Measurements from ENCODE around the gene ANKRD11.
A peak's percentile ranks its signal among the peaks of the same experiment; 100 is the strongest.

ANKRD11 gene

GRCh38 chr16:89506113-89506504 lies 15.7 kb upstream of the ANKRD11 start:
- DNase-seq = no peak

GRCh38 chr16:89505204-89506112 lies 15.1 kb upstream of the ANKRD11 start:
- DNase-seq = peak; percentile 73

GRCh38 chr16:89504091-89504490 lies 13.7 kb upstream of the ANKRD11 start:
- DNase-seq = no peak

DNA sequence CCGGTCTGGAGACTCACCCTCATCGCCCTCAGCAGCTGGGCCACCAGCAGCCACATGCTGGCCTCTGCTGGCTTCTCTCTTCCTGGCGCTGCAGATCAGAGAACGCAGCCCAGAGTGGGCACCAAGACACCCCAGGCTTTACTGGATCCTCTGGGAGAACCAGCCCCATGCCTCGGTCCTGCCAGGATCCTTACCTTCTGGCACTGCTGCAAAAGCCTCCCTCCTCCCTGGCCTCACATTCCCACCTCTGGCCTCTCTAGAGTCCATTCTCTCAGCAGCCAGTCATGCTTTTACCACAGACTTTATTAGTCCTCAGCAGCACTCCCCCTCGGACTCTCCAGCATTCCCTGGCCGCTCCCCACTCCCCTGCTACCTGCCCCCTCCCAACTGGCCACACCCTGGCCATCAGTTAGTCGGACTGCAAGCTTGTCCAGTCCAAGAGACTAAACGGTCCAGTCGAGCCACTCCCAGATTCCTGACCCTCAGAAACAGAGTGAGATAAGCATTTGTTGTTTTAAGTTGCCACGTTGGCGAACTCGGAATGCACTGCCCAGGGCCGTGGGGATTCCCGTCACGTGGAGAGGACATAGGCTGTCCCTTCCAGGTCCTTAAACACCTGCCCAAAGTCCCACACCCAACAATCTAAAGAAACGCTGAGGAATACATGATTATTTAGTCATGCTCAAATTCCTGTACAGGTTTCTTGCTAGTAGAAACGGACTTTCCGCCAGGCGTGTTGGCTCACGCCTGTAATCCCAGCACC lies 11.9 kb upstream of the ANKRD11 start:
- no peak for DNase-seq

GRCh38 chr16:89499767-89500166 lies 9.4 kb upstream of the ANKRD11 start:
- no peak for DNase-seq

GRCh38 chr16:89498839-89499238 lies 8.5 kb upstream of the ANKRD11 start:
- peak; percentile 68 for DNase-seq

DNA sequence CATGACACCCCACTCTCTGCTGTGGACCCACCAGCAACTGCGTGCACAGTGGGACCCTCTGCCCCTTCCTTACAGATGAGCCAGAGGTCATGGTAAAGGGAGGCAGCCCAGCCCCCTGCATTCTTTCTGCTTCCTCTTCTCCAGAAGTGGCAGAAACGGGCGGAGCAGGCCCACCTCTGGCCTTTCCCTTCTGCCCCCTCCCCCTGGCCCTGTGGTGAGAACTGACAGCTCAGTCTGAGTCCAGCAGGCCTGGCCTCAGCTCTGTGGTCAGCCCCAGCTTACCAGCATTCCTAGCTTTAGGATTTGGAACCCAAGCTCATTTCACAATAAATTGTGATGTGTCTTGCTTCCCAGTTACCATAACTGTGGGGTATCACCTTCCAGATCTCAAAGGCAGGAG lies 4.8 kb upstream of the ANKRD11 start:
- no peak for DNase-seq

GRCh38 chr16:89493776-89494175 lies 3.4 kb upstream of the ANKRD11 start:
- no peak for DNase-seq

GRCh38 chr16:89491974-89492687 lies 1.8 kb upstream of the ANKRD11 start:
- no peak for DNase-seq

DNA sequence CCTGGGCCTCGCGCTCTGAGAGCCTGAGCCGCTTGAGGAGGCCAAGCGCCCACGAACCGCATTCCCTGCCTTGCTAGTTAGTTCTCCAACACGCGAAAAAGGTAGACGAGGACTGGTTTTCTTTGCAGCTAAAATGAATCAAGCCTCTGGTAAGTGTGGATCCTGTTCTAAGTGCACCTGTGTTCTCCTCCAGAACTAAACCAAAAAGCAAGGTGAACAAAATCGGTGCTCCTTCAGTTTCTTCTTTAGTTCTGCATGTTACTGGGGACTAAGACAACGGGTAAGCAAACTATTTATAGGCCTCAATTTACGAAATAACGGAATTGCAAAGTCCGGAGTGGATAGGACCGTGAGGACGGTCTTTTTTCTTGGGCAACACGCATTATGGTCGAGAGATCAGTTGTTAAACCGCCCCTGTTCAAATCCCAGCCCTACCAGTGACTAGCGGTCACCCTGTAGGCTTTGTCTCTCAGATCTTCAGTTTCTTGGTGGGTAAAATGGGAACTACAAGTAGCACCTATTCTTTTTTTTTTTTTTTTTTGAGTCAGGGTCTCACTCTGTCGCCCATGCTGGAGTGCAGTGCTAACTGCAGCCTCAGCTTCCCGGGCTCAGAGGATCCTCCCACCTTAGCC lies 993 bp upstream of the ANKRD11 start:
- DNase-seq = no peak

GRCh38 chr16:89489898-89490438 lies 393 bp downstream of the ANKRD11 start:
- DNase-seq = no peak

DNA sequence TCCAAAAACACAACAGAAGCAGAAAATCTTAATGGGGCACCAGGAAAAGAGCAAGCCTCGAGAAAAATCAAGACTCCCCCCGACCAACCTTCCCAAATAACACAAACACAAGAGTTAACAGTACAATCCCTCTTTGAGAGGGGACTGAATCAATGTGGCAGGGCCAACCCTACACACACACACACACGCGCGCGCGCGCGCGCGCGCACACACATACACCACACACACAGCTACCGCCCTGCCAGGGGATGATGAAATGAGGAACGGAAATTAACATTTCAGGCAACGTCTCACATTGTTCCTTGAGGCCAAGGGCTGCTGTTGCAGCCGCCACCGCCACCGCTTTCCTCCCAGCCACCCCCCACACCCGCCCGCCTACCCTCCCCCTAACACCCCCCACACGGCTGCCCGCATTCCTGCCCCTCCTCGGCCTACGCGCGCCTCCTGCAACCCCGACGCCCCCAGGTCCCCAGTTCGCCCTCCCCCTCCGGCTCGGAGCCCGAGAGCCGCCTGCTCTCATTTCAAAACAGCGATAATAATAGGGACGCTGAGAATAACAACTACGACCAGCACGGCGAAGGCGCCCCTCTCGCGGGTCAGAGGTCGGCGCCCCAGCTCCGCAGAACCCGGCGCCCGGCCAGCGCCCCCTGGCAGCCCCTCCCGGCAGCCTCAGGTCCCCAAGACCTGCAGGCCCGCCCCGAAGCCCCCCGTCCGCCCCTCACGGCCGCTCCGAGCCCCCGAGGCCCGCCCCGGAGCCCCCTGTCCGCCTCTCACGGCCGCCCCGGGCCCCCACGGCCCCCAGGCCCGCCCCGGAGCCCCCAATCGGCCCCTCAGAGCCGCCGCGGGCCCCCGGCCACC lies 1.1 kb downstream of the ANKRD11 start:
- DNase-seq = peak; percentile 91

DNA sequence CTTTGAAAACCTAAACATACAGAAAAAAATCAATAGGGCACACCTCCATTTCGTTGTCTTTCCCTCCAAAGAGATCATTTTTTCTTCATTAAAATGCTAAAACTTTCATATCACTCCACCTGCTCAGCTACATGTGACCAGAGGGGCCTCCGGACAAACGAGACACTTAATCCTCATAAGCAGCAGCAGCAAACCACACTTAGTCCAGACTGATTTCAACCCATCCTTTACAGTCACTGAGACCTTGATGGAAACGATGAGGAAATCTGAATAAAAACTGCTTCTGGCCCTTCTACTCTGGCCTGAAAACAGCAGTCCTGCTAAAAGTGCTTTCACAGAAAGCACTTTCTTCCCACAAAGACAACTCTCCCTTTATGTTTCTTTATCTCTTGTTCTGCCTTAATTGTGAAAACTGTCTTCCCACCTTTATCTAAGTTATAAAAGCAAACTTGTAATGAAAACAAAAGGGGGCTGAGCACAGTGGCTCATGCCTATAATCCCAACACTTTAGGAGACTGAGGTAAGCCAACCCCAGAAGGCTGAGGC lies 4.6 kb downstream of the ANKRD11 start:
- no peak for DNase-seq

- no peak for DNase-seq
These were observed 5.3 kb downstream of the ANKRD11 start for GRCh38 chr16:89484923-89485679.

DNA sequence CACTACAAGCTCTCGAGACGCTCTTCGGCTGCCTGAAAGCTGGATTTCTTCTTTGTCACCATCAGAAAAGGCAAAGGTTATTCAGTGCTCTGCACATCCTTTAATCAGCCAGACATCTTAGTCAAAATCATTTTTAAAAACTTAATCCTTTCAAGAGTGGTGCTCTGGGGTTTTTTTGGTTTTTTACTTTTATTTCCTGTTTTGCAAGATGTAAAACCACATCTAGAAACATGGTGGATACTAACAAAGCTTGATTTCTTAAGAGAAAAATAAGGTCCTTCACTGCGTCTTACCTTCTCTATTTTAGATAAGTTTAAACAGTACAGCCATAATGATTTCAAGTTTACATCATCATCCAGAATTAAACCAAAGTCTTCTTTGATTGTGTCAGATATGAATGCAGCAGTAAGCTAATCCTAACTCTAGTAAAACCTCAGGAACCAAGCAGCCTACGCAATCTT lies 6.3 kb downstream of the ANKRD11 start:
- DNase-seq = no peak

DNA sequence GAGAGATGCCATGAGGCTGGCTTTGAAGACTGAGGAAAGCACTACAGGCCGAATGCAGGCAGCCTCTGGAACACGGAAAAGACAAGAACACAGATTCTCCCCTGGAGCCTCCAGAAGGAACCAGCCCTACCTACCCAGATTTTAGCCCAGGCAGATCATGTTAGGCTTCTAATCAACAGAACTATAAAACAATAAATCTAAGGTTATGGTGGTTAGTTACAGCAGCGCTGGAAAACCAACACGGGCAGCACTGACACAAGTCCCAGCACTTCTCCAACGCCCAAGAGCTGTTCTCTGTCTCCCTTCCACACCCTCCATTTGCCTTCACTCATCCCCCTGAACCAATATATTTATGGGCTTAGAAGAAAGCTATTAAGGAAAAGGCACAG lies 7.5 kb downstream of the ANKRD11 start:
- no peak for DNase-seq

GRCh38 chr16:89482150-89482816 lies 8.1 kb downstream of the ANKRD11 start:
- DNase-seq = no peak

GRCh38 chr16:89481356-89481955 lies 8.9 kb downstream of the ANKRD11 start:
- no peak for DNase-seq

- no peak for DNase-seq
These were observed 11.7 kb downstream of the ANKRD11 start for GRCh38 chr16:89478576-89479221.
